NCI-H2227 (cell line): Measurements from ENCODE around the gene HNRNPR.

ENCODE experiments used
- DNase-seq: peaks from one replicate; lab custom pipeline; 2025; ENCODE audit not compliant: unreplicated experiment; lab: John Stamatoyannopoulos, UW

Gene HNRNPR

DNA sequence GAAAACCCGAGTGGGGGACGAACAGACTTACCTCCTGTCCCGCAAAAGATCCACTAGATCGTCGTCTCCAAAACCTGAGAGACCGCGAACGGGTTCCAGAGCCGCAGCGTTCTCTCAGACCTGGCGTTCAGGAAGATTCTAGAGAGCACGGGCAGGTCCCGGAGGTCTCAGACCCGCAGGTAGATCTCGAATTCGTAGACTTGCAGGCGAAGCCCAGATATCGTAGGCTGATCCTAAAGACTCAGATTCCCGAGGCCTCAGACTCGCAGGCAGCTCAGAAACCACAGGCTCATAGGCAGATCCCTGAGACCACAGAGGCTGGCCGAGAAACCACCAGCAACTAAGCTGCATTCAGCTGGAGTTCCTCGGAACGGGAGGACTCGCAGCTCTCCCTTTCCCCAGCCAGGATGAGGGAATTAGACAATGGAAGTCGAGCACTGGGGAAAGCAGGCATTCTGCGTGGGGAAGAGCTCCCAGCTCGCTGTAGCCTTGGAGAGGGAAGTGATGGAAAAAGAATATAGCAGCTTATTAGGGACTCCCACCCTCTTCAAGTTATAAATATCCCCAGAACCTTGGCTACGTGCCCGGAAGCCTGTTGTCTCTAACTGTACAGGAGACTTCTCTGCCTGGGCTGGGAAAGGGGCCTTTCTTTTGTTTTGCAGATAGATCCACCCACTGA is 25.4 kb upstream of the HNRNPR start, which contains the start of gene ZNF436:
TSS of gene ZNF436 (minus strand) at position 502 of the 679 bp plus-strand sequence. CDS start 1,831 bp downstream, outside the sequence.
- peak; percentile 93 for DNase-seq

DNA sequence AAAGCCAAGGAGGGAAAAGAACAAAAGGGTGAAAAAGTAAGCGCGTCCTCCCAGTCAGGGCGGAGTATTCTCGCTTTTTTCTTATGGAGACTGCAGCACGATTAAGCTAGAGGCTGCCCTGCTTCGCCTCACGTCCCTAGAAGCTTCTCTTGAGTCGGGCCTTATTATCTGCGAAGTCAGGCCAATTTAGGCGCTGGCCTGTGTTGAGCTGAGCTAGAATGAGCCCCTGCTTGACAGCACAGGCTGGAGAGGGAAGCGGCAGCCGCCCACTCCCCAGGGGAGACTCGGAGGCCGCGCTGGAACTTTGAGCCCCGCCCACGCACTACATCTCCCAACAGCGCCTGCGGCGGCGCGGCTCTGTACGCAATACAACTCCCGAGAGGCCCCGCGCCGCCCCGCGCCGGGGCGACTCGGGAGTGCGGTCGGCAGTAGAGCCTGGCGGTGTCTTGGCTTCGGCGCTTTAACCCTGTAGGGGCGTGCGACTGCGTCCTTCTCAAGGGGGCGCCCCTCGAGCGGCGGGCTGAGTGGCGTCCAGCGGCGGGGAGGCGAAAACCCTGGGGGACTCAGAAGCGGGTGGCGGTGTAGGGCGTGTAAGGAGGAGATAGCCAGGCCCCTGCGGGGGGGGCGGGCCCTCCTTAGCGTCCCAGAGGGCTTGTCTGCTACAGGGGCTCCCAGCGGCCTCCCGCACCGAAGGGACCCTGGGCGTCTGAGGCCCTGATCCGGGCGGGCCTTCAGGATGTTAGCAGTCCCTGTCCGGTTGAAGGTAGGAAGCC is 24.7 kb upstream of the HNRNPR start:
- DNase-seq = peak; percentile 96

DNA sequence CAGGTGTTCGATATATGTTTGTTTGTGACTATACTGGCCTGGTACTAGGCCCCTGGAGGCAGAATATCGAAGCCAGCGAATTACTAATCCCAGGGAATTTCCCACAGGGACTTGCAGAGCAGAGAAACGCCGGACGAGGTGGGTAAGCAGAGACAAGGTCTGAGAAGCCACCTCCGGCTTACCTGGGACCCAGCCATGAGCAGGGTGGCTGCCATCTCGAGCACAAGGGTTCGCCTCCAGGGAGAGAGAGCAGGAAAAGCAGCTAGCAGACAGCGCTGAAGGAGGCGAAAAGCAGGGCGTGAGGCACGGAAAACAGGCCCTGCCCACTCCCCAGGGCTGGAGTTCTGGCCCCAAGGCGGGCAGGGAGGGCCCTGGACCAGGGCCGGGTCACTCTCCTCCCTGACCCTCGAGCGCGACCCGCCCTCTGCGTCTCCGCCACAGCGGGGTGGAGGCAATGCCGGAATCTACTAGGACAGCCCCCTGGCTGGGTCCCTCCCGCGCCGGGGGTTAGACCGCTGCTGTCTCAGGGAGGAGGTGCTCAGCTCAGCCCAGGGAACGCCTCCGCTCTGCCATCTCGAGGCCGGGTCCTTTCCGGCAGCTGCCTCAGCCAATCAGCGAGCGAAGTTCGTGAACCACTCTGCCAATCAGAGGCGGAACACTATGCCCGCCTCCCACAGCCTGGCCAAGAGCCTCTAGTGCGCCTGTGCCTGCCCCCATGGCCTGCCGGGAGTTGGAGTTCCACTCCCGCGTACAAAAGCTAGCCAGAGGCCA is 23.9 kb upstream of the HNRNPR start:
- DNase-seq = peak; percentile 99

DNA sequence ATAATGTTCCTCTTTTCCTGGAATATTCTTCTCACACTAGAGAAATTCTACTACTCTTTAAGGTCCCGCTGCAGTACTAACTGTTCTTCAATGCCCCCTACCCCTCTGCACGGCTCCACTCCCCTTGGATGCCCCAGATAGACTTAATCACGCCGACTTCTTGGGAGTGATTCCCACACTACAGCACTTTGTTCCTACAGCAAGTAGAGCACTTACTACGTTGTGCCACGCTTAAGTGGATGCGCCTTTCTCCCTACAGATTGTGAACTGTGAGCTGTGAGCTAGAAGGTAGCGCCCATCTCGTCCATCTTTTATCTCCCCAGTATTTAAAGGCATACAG is 23.3 kb upstream of the HNRNPR start:
- DNase-seq = peak; percentile 30

DNA sequence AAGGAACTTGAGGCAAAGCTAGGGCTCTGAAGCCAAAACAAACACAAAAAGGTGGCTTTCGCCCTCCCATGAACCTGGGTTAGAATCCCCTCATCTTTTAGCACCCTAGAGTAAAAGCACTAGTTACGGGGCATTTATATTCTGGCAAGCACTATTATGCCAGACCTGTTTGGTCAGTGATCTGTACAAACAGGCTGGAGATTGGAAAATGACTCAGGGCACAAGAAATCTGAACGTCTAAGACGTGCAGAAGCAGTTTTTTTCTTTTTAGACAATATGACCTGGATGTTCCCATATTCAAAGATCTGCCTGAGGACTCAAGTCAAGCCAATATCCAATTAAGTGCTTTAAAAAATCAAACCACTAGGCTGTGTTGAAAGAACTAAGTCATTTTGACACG is 22.5 kb upstream of the HNRNPR start:
- no peak for DNase-seq

DNA sequence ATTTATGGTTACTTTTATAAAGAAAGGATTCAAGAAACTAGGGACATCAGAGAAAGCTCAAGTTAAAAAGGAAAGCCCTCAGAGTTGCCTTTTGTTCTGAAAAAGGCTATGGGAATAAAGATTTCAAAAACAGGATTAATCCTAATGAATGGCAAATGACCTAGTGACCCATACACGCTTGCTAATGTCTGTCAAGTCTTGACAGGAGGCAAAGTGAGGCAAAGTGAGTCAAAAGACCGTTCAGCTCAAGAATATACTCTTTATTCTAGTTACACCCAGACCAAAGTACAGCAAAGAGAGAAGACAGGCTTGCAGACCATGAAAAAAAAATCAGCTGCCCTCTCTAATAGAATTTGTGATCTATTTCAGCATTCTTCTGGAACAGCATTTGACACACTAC is 22.1 kb upstream of the HNRNPR start:
- DNase-seq = no peak

DNA sequence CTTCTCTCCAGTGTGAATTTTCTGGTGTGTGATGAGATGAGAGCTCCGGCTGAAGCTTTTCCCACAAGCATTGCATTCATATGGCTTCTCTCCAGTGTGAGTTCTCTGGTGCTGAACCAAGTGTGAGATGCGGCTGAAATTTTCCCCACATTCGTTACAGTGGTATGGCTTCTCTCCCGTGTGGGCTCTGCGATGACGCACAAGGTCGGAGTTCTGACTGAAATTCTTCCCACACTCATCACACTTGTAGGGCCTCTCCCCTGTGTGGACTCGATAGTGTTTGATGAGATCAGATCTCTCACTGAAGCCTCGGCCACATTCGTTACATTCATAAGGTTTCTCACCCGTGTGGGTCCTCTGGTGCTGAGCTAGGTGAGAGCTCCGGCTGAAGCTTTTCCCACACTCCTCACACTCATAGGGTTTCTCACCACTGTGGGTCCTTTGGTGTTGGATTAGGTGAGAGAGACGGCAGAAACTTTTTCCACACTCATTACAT is 18.2 kb upstream of the HNRNPR start:
- no peak for DNase-seq

DNA sequence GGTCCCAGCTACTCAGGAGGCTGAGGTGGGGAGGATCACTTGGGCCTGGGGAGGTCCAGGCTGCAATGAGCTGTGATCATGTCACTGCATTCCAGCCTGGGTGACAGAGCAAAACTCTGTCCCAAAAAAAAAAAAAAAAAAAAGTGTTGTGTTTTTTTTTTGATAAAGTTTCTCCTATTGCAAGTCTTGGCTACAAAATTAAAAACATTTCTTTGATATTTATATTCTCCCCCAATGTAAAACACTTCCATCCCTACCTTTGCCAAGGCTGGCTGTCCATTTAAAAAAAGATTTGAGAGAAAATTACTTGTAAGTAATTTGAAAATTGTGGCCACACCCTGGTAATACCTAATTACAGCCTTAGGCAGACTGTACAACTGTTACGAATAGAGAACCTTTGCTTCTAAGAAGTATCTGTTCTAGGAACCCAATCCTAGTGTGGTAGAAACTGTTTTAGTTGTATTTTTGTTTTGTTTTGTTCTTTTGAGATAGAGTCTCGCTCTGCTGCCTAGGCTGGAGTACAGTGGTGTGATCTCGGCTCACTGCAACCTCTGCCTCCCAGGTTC is 14.3 kb upstream of the HNRNPR start:
- DNase-seq = no peak

DNA sequence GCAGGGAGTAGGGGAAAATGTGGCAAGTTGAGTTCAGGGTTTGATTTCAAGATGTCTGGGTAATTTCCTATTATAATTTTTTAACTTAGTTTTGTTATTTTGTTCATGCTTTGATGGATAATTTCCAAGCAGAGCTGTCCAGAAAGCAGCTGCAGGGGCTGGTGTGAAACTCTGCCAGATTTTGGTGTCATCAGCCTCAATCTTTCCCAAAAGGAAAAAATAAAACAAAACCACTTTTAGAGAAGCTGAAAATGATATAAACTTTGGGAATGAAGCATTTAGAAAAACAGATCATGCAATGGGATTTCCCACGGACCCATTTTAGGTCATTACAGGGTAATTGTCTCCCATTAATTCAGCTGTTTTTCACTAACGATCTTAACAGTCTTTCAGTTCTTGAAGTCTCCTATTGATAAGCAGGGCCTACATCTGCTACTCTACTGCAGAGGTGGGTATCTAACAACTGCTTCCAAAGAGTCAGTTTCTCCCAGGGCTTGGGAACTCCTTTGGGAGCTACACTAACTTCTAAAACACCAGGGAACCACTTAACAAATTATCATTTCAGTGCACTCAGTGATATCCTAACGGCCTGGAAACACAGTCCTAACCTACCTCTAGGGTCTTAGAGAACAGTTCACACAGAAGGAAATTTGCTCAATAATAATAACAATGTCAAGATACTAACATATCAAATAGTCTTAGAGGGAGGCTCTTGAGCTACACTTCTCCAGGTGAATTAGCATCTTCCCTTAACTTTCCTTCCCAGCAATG is 13.2 kb upstream of the HNRNPR start:
- no peak for DNase-seq

DNA sequence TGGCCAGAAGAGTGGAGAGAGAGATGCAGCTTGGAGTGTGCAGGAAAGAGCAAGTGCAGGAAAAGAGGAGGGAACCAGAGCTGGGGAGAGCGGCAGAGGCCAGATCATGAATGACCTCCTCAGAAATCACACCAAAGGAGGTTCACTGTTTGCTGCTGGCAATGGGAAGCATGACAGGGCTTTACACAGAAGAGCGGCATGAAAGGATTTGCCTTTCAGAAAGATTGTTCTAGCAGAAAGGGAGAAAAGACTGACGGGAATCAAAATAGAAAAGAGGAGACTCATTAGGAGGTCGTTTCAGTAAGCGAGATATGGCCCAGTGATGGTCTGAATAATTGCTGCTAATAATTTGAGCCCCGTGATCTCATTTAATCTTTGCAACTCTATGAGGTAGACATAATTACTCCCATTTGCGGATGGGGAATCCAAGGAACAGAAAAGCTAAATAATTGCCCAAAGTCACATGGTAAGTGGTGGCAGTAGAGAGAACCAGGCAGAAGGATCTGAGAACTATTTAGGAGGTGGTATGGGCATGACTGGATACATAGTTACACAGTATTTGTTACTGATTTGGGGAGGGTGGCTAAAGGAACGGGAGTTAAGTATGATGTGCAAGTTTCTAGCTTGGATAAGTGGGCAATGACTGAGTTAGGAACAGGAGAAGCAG is 12.5 kb upstream of the HNRNPR start:
- DNase-seq = no peak

DNA sequence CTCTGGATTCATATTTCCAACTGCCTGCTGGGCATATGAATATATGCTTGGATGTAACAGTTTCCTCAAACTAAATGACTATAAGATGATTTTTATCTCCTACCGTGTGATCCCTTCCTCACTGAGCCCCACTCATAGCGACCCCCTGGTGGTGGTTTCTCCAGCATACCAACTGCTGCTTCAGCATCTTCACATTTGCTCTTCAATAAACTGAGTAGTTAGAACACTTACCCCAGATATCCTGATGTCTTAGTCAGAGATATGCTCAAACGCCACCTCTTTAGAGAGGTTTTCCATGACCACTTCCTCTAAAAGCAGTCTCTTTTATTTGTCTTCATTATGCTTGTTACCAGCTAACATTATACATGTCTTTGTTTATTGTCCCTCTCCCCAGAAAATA is 10.2 kb upstream of the HNRNPR start:
- DNase-seq = no peak

DNA sequence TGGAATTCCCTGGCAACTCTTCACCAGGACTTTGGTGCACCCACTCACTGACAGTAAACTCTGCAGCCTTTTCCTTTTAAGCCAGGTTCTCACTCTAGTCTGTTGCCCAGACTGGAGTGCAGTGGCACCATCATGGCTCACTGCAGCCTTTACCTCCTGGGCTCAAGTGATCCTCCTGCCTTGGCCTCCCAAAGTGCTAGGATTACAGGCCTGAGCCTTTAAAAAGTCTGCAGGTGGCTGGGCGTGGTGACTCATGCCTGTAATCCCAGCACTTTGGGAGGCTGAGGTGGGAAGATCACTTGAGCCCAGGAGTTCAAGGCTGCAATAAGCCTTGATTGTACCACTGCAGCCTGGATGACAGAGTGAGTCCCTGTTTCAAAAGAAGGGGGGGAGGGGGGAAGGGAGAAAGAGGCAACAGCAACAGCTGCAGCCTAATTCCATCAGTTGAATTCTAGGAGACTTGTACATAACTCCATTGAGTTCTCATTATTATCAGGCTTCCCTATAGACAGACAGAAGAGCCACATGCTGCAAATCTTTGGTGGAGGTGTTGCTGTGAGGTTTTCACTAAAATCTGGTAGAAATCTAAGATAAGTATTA is 8.1 kb upstream of the HNRNPR start:
- no peak for DNase-seq

DNA sequence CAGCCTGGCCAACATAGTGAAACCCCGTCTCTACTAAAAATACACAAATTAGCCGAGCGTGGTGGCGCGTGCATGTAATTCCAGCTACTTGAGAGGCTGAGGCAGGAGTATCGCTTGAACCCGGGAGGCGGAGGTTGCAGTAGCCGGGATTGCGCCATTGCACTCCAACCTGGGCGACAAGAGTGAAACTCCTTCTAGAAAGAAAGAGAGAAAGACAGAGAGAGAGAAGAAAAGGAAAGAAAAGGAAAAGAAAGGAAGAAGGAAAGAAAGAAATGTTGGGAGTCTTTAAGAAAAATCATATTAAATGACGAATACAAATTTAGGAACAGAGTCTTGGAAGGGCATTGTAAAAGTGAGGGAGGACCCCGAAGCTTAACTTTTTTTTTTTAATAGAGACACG is 1.8 kb upstream of the HNRNPR start:
- DNase-seq = no peak

DNA sequence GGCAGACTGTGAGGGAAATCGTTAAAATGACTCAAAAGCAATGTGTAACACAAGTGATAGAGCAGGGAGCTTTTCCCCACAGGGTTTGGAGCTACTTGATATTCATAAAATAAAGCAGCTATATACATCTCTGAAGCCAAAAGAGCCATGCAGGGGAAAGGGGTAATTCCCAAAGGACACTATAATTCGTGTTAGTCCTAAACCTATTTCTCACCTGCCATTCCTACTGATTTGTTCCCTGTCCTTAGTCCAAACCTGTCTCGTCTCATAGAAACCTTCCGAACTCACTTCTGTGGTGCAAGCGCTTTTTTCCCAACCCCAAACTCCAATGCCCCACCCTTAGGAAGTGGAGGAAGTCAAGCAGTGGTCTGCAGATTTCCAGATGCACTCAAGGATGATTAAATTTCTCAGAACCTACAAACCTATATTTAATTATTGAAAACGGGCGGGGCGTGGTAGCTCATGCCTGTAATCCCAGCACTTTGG is 946 bp upstream of the HNRNPR start:
- peak; percentile 70 for DNase-seq

DNA sequence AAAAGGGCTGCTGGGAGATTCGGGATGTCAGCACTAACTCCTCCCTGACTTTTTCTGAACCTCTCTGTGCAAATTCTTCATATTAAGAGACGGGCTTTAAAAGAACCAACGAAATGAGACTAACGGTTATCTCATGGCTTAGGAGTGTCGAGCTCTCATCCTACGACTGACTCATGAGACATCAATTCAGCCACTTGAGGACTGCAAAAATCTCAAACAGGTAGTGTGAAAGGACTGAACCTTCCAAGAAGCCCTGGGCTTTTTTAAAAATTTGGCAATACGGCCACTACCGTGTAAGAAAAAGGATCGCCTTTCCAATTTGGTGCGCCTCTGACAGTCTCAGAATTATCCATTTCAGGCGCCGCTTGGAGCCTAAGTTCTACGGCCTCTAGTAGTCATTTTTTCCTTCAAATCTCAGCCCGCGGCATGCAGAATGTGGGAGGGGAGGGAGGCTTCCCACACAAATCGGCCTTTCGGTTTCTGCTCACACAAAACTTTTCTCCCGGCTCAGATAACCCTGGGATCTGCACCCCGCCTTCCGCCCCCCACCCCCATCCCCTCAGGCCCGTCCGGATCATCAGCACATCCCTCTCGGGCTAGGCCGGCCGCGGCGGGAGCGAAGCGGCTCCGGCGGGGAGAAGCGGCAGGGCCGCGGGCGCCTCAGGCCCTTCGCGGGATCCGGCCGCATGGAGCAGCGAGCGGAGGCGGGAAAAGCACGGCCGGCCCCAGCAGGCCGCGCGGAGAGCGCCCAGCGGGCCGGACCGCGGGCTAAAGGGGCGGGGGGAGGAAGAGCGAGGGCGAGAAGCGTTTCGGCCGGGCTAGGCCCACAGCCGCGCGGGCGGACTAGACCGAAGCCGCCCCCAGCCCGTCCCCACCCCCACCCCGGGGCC is 618 bp downstream of the HNRNPR start:
- DNase-seq = peak; percentile 81

DNA sequence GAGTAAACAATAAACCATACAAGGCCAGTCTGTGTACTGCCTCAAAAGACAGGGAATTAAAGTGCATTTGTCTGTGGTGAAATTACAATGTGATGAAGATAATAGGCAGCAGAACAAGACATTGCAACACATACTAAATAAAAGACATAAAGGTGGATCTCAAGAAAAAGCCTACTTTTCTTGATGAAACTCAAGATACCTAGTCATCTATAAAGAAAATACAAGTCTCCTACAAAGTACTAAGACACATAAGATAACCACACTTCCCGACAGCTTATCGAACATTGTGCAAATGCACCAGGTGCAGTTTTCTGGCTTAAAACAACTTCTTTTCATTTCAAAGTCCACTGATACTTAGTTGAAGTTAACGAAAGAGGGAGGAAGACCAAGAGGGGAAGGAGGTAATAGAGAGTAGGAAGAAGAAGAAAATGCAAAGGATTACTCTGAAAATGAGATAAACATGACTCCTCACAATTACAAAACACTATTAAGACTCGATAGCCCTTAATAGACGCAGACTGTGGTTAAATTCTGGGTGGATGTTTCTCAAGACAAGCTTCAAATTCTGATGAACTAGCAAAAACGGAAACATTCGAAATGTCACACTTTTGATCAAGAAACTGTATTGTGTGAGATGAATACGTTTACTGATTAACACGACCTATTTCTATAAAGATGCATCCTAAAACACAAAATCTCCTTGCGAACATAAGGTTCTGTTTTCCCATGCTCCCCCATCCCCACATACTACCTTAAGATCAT is 2.0 kb downstream of the HNRNPR start:
- no peak for DNase-seq

DNA sequence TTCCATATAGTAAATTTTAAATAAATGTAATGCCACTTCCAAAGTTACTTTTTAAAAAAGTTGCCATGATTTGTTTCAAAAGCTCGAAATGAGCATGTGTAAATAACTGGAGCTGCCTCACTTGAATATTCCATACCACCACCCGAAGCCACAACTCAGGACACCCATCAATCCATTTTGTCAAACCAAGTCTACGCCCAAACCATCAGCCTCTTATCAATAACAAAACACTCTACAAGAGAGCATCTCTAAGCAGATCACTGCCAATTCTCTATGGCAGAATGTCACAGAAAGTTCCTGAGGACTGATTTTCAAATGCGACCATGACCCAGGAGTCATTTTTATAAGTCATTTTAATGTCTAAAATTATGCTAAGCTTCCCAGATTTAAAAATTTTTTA is 4.5 kb downstream of the HNRNPR start:
- DNase-seq = no peak

DNA sequence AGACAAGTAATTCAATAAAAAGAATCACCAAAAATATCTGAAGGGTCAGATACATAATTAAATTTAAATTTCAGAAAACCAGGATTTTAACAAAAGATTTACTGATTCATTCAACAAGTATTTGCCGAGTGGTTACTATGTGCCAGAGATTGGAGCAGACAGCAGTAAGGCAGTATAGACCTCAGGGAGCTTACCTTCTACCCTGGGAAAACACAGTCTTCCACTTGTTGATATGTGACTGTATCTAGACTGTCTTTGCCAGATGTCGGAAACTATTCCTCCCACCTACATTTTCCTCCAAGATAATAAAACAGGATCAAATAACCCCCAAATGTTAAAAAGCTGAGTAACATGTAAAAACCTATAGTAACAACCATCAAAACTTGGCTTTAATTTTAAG is 6.2 kb downstream of the HNRNPR start:
- DNase-seq = no peak
